H1 (cell line): Measurements from ENCODE around the gene PRKN. TPM values are rescaled to one million over a fixed set of nuclear protein-coding genes. Genes with fewer than 3 reads are reported as not detected.

Experiments
- BACH1 ChIP-seq: IDR thresholded peaks from 2 replicates; pipeline ENCODE4 v1.6.1; 2012; ENCODE audit warnings: low read length, improper control_type of control experiment
- CBX8 ChIP-seq: fragments of 300-800, 300-1000 bp; sonication (generic); IDR thresholded peaks from 2 replicates; pipeline ENCODE4 v1.7.1; 2016; ENCODE audit warnings: low read depth, low read length, borderline replicate concordance
- KDM5A ChIP-seq: fragments of 200-600 bp; IDR thresholded peaks from 2 replicates; pipeline ENCODE4 v1.7.1; 2012; ENCODE audit warnings: mild to moderate bottlenecking, low read length, inconsistent platforms, mixed read lengths
- MAFK ChIP-seq: IDR thresholded peaks from 2 replicates; pipeline ENCODE4 v1.6.1; 2012; ENCODE audit warnings: low read depth, mild to moderate bottlenecking, improper control_type of control experiment, low read length
- RNF2 ChIP-seq: fragments of 200-900, 300-1000 bp; sonication (generic); IDR thresholded peaks from 2 replicates; pipeline ENCODE4 v1.7.1; 2016; ENCODE audit warnings: borderline replicate concordance, low read depth, mild to moderate bottlenecking, antibody characterized with exemption, low read length; ENCODE audit not compliant: poor library complexity, severe bottlenecking; ENCODE audit errors: missing control alignments
- RXRA ChIP-seq: IDR thresholded peaks from 2 replicates; pipeline ENCODE4 v1.6.1; 2011; ENCODE audit warnings: low read depth, mild to moderate bottlenecking, low read length, moderate library complexity; ENCODE audit not compliant: insufficient read depth
- TBP ChIP-seq: IDR thresholded peaks from 2 replicates; pipeline ENCODE4 v1.6.1; 2011; ENCODE audit warnings: low read depth, low read length, improper control_type of control experiment
- polyA plus RNA-seq, 7 experiments: library from polyadenylated mRNA; depleted of rRNA in 3 of 7; stranded (reverse) in 5 of 7; unstranded in 2 of 7; fragments of >200 nt in 5 of 7; fragments of 200-250 nt in 2 of 7; gene quantifications; 1 replicate in 5 of 7; 2 replicates in 1 of 7; 4 replicates in 1 of 7; pipeline versions ENCODE4 v1.2.1 to v1.2.3, GENCODE V29; 2011 to 2013; ENCODE audit warnings: missing spikeins in 2 of 7, mixed read lengths in 2 of 7
- total RNA-seq: library from RNA; stranded (reverse); fragmentation: NEBNext Ultra II Directional; extraction: Animal tissue kit (Norgen Biotek cat#: 25700); gene quantifications from 2 replicates; pipeline ENCODE4 v1.2.1, GENCODE V29; 2021
- TF ChIP-seq, protein P1 (sequence below): IDR thresholded peaks from 2 replicates; pipeline ENCODE4 v1.6.1; 2012; ENCODE audit warnings: inconsistent platforms
- TF ChIP-seq, protein P2 (sequence below): fragments of 300-600 bp; sonication (generic); IDR thresholded peaks from 2 replicates; pipeline ENCODE4 v1.7.1; 2012; ENCODE audit warnings: low read length, moderate library complexity, mild to moderate bottlenecking, inconsistent platforms; ENCODE audit not compliant: insufficient replicate concordance

The PRKN gene
- total and polyA plus RNA-seq, 2 of the 8 experiments (the other 6 are each of a cell fraction or from before 2014, with no cell fraction given), result 0.13 to 0.29 TPM

DNA sequence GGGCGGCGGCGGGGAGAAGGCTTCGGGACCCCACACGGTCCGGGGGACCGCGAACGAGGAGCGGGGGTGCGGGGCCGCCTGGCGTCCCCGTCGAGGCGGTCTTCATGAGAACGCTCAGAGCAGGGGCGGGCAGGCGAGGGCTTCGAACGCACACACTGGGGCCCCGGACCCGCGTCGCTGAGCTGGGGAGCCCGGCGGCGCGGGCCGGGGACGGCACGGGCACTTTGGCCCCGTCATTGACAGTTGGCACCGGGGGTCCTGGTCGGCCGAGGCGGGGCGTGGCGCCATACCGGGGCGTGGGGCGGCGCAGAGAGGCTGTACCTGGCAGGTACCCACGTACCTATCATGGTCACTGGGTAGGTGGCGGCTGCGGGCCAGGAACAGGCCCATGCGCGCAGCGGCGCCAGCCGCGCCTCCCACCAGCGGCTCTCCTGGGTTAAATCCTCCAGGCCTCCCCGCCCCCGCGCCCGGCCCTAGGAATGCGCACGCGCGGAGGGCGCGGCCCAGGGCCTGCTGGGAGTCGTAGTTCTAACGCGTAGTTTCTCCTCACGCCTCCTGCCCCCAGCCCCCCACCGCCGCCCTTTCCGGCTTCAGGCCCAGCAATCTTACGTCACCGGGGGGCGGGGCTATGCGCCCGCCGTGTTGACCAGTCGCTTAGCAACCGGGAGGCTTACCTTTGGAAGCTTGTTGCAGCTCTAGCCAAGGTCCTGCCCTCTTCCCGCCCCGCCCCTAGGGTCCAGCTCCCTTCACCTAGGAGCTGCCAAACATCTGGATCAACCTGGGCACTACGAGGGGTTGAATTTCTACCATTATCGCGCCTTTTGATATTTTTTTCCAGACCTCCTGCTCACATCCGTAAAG is at the start of gene PRKN, which contains the start of gene PACRG (continued):
- TF ChIP-seq RXRA (no peak), BACH1 (no peak), MAFK (no peak), TBP (peak; percentile 68; the same call in 1 of the 2 replicates), CBX8 (no peak), RNF2 (no peak), KDM5A (no peak)
- TF ChIP-seq, protein P1, sequence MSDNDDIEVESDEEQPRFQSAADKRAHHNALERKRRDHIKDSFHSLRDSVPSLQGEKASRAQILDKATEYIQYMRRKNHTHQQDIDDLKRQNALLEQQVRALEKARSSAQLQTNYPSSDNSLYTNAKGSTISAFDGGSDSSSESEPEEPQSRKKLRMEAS, result 0 out of 2 replicates have a peak, but pooled peaks have one; percentile 10
- TF ChIP-seq, protein P2, sequence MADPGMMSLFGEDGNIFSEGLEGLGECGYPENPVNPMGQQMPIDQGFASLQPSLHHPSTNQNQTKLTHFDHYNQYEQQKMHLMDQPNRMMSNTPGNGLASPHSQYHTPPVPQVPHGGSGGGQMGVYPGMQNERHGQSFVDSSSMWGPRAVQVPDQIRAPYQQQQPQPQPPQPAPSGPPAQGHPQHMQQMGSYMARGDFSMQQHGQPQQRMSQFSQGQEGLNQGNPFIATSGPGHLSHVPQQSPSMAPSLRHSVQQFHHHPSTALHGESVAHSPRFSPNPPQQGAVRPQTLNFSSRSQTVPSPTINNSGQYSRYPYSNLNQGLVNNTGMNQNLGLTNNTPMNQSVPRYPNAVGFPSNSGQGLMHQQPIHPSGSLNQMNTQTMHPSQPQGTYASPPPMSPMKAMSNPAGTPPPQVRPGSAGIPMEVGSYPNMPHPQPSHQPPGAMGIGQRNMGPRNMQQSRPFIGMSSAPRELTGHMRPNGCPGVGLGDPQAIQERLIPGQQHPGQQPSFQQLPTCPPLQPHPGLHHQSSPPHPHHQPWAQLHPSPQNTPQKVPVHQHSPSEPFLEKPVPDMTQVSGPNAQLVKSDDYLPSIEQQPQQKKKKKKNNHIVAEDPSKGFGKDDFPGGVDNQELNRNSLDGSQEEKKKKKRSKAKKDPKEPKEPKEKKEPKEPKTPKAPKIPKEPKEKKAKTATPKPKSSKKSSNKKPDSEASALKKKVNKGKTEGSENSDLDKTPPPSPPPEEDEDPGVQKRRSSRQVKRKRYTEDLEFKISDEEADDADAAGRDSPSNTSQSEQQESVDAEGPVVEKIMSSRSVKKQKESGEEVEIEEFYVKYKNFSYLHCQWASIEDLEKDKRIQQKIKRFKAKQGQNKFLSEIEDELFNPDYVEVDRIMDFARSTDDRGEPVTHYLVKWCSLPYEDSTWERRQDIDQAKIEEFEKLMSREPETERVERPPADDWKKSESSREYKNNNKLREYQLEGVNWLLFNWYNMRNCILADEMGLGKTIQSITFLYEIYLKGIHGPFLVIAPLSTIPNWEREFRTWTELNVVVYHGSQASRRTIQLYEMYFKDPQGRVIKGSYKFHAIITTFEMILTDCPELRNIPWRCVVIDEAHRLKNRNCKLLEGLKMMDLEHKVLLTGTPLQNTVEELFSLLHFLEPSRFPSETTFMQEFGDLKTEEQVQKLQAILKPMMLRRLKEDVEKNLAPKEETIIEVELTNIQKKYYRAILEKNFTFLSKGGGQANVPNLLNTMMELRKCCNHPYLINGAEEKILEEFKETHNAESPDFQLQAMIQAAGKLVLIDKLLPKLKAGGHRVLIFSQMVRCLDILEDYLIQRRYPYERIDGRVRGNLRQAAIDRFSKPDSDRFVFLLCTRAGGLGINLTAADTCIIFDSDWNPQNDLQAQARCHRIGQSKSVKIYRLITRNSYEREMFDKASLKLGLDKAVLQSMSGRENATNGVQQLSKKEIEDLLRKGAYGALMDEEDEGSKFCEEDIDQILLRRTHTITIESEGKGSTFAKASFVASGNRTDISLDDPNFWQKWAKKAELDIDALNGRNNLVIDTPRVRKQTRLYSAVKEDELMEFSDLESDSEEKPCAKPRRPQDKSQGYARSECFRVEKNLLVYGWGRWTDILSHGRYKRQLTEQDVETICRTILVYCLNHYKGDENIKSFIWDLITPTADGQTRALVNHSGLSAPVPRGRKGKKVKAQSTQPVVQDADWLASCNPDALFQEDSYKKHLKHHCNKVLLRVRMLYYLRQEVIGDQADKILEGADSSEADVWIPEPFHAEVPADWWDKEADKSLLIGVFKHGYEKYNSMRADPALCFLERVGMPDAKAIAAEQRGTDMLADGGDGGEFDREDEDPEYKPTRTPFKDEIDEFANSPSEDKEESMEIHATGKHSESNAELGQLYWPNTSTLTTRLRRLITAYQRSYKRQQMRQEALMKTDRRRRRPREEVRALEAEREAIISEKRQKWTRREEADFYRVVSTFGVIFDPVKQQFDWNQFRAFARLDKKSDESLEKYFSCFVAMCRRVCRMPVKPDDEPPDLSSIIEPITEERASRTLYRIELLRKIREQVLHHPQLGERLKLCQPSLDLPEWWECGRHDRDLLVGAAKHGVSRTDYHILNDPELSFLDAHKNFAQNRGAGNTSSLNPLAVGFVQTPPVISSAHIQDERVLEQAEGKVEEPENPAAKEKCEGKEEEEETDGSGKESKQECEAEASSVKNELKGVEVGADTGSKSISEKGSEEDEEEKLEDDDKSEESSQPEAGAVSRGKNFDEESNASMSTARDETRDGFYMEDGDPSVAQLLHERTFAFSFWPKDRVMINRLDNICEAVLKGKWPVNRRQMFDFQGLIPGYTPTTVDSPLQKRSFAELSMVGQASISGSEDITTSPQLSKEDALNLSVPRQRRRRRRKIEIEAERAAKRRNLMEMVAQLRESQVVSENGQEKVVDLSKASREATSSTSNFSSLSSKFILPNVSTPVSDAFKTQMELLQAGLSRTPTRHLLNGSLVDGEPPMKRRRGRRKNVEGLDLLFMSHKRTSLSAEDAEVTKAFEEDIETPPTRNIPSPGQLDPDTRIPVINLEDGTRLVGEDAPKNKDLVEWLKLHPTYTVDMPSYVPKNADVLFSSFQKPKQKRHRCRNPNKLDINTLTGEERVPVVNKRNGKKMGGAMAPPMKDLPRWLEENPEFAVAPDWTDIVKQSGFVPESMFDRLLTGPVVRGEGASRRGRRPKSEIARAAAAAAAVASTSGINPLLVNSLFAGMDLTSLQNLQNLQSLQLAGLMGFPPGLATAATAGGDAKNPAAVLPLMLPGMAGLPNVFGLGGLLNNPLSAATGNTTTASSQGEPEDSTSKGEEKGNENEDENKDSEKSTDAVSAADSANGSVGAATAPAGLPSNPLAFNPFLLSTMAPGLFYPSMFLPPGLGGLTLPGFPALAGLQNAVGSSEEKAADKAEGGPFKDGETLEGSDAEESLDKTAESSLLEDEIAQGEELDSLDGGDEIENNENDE, result no peak
